Upper lobe of right lung (tissue), 1 donor: ENCODE measurements around the gene NHERF2. TPM values are rescaled to one million over a fixed set of nuclear protein-coding genes. Genes with fewer than 3 reads are reported as not detected.

Experiments
- ATAC-seq: fragments of 200-7000 bp; cut with Tn5 transposase; one replicate; pipeline ENCODE4 v1.9.1; 2020; ENCODE audit warnings: mild to moderate bottlenecking, moderate library complexity
- DNase-seq: peaks from one replicate; pipeline ENCODE4 v3.0.0-alpha.2; 2020
- H3K27ac ChIP-seq: fragments of 200-600 bp; one replicate; pipeline ENCODE4 v1.8.0; 2022
- H3K27me3 ChIP-seq: fragments of 200-600 bp; one replicate; pipeline ENCODE4 v1.8.0; 2022; ENCODE audit warnings: mild to moderate bottlenecking
- H3K36me3 ChIP-seq: fragments of 200-600 bp; one replicate; pipeline ENCODE4 v1.8.0; 2022
- H3K4me1 ChIP-seq: fragments of 200-600 bp; one replicate; pipeline ENCODE4 v1.8.0; 2022
- H3K4me3 ChIP-seq: fragments of 200-600 bp; one replicate; pipeline ENCODE4 v1.8.0; 2022; ENCODE audit warnings: mild to moderate bottlenecking
- H3K9me3 ChIP-seq: fragments of 200-600 bp; one replicate; pipeline ENCODE4 v1.8.0; 2022
- CTCF ChIP-seq: fragments of 200-600 bp; IDR thresholded peaks from one replicate; pipeline ENCODE4 v1.8.0; 2022; ENCODE audit warnings: antibody characterized with exemption
- intact Hi-C: fragments of 100-400 bp; cut with DNase I; formaldehyde crosslinking; loops from one replicate; pipeline ENCODE4 v1.11.0; 2022
- total RNA-seq: library from RNA; stranded (reverse); fragmentation: NEBNext Ultra II Directional; extraction: Animal tissue kit (Norgen Biotek cat#: 25700); gene quantifications from one replicate; pipeline ENCODE4 v1.2.1, GENCODE V29; 2021
- donor health status: DM: no; HTN: yes; CAD: no; lungs with severe emphysema.

The NHERF2 gene
- total RNA-seq, 1 donor from 2014 or later, result 363 TPM

GRCh38 chr16:2037647-2038381 lies 11.1 kb downstream of the NHERF2 start:
- H3K4me1 ChIP-seq, result peaks cover 90% of the 10 kb centered on the region
- H3K36me3 ChIP-seq, result peaks cover 13% of the 10 kb centered on the region
- peak overlapping the region; percentile 8 for H3K4me3 ChIP-seq
- peak overlapping the region; percentile 94 for H3K27ac ChIP-seq
- intact Hi-C loops, result no loop called here
- no peaks in the 10 kb centered on the region for H3K9me3 ChIP-seq
- no peaks in the 10 kb centered on the region for H3K27me3 ChIP-seq
- DNase-seq (peak; percentile 63), ATAC-seq (no peak)
- no peak for TF ChIP-seq CTCF

- intact Hi-C loops, result no loop called here
- Histone ChIP-seq H3K36me3 (peaks cover 13% of the 10 kb centered on the region), H3K4me3 (peak overlapping the region; percentile 8), H3K4me1 (peaks cover 90% of the 10 kb centered on the region), H3K27me3 (no peaks in the 10 kb centered on the region), H3K9me3 (no peaks in the 10 kb centered on the region), H3K27ac (peak overlapping the region; percentile 94)
- DNase-seq (no peak), ATAC-seq (no peak)
- no peak for TF ChIP-seq CTCF
Measured at GRCh38 chr16:2038382-2039231, 11.9 kb downstream of the NHERF2 start.

GRCh38 chr16:2039274-2040031 lies 12.8 kb downstream of the NHERF2 start:
- H3K27me3 ChIP-seq, result no peaks in the 10 kb centered on the region
- ATAC-seq (peak; percentile 20), DNase-seq (peak; percentile 83)
- no peak for TF ChIP-seq CTCF
- H3K36me3 ChIP-seq, result peaks cover 13% of the 10 kb centered on the region
- no peak overlapping the region for H3K4me3 ChIP-seq
- peak overlapping the region; percentile 94 for H3K27ac ChIP-seq
- H3K9me3 ChIP-seq, result no peaks in the 10 kb centered on the region
- intact Hi-C loops, result no loop called here
- peaks cover 93% of the 10 kb centered on the region for H3K4me1 ChIP-seq

GRCh38 chr16:2040041-2040786 lies 13.5 kb downstream of the NHERF2 start:
- H3K4me1 ChIP-seq, result peaks cover 95% of the 10 kb centered on the region
- H3K27me3 ChIP-seq, result no peaks in the 10 kb centered on the region
- peak overlapping the region; percentile 94 for H3K27ac ChIP-seq
- ATAC-seq (no peak), DNase-seq (no peak)
- peaks cover 13% of the 10 kb centered on the region for H3K36me3 ChIP-seq
- H3K9me3 ChIP-seq, result no peaks in the 10 kb centered on the region
- TF ChIP-seq CTCF, result no peak
- intact Hi-C loops, result no loop called here
- H3K4me3 ChIP-seq, result no peak overlapping the region
